ENCODE results near the gene LNX2. TPM values are rescaled to one million over a fixed set of nuclear protein-coding genes. Genes with fewer than 3 reads are reported as not detected.

Gene LNX2
- total and polyA plus RNA-seq, 2 of the 4 experiments (the other 2 are of a cell fraction): 3.1 to 7.2 TPM

DNA sequence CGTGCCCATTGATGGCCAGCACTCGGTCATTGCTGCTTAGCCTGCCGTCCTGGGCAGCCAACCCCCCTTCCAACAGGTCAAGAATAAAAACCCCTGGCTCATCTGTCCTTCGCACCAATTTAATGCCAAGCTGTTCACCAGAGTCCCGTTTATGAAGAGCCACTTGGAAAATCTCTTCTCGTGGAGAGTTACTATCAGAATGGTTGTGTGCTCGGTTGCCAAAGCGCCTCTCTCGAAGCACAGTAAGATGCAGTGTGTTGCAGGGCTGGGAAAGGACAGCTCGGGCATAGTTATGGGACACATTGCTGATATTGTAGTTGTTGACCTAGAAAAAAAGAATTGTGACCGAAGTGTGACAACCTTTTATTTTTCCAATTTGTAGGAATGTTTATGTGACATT, 57.9 kb downstream of the LNX2 start:
- POLR2A ChIA-PET (ENCODE audit: unreplicated experiment): no interaction called here
- no peak overlapping the region for H3K4me3 ChIP-seq (ENCODE audit: insufficient read depth, low read depth, low read length)
- no peak overlapping the region for H2BK120ac ChIP-seq (ENCODE audit: low read depth, low read length)
- no peaks in the 10 kb centered on the region for H3K27me3 ChIP-seq (ENCODE audit: control insufficient read depth, insufficient read depth, low read length)
- H4K5ac ChIP-seq (ENCODE audit: low read depth, low read length): no peak overlapping the region
- no peaks in the 10 kb centered on the region for H3K79me1 ChIP-seq (ENCODE audit: low read depth in 1 of 2, low read length in 2 of 2)
- ATAC-seq (ENCODE audit: low read depth): no peak
- no peak overlapping the region for H3K14ac ChIP-seq (replicated peaks; ENCODE audit: low read depth, low read length)
- no peaks in the 10 kb centered on the region for H3K4me1 ChIP-seq (ENCODE audit: control insufficient read depth, insufficient read depth, low read length)
- H3K9me3 ChIP-seq (ENCODE audit: control insufficient read depth, insufficient read depth, low read length): no peaks in the 10 kb centered on the region
- H2AK9ac ChIP-seq (replicated peaks; ENCODE audit: low read depth, low read length, poor library complexity): no peak overlapping the region
- intact Hi-C loops (cut with micrococcal nuclease) (no loop called here), in situ Hi-C loops (cut with MboI; ENCODE audit: low sequenced_read_pairs) (no loop called here), dilution Hi-C loops (cut with HindIII; ENCODE audit: low sequenced_read_pairs, unreplicated experiment) (no loop called here)
- H3K9me1 ChIP-seq (ENCODE audit: insufficient read depth, low read length): peaks cover under 1% of the 10 kb centered on the region; the same call in 1 of the 2 replicates
- H4K20me1 ChIP-seq (ENCODE audit: insufficient read depth, low read length): no peaks in the 10 kb centered on the region
- no peak overlapping the region for H3K23ac ChIP-seq (ENCODE audit: low read depth, low read length)
- TF ChIP-seq BHLHE40 (IDR thresholded peaks at IDR 0.05; ENCODE audit: low read depth, low read length): no peak
- no peak for TF ChIP-seq POLR2A (IDR thresholded peaks at IDR 0.05; ENCODE audit: low read depth, low read length)
- TF ChIP-seq MAFK (IDR thresholded peaks at IDR 0.05; ENCODE audit: low read depth, low read length): no peak
- H3K56ac ChIP-seq (ENCODE audit: extremely low read depth, insufficient read depth, low read length): no peak overlapping the region
- no peak overlapping the region for H2BK20ac ChIP-seq (ENCODE audit: low read depth, low read length)
- H3K36me3 ChIP-seq (ENCODE audit: control insufficient read depth, insufficient read depth, low read length): peaks cover 3% of the 10 kb centered on the region
- BruUV-seq (replicated peaks): no TSS peak
- H2AFZ ChIP-seq (replicated peaks; ENCODE audit: low read length, poor library complexity): no peak overlapping the region
- no peak overlapping the region for H2BK15ac ChIP-seq (ENCODE audit: low read depth, low read length)
- 98% methylated on average over 6 of the region's 11 CpGs; no CpG with 5 or more reads in 1 of the 2 experiments for WGBS, 2 experiments (ENCODE audit: extremely low coverage in 2 of 2, insufficient read length in 1 of 2)
- H4K91ac ChIP-seq (ENCODE audit: insufficient read depth, low read depth, low read length): no peak overlapping the region
- H4K8ac ChIP-seq (ENCODE audit: low read depth in 2 of 2, low read length in 2 of 2): no peak overlapping the region
- CTCF ChIA-PET: interaction anchor here (0.7 to 1.0 kb wide), 2 partner anchors 84 to 264 kb away, joined by 3 to 4 read pairs; no protein-coding TSS in a partner anchor
- H3K27ac ChIP-seq (ENCODE audit: insufficient read depth, low read length): no peak overlapping the region
- H3K18ac ChIP-seq (ENCODE audit: low read depth, low read length): no peak overlapping the region
- H3K9ac ChIP-seq (ENCODE audit: low read depth, low read length): no peak overlapping the region
- H2AK5ac ChIP-seq (ENCODE audit: low read depth, low read length): no peak overlapping the region
- no peak overlapping the region for H3K4me2 ChIP-seq (ENCODE audit: low read depth, low read length)
- H3K4ac ChIP-seq (ENCODE audit: low read depth, low read length): no peak overlapping the region
- no peak for DNase-seq
- no peak overlapping the region for H2BK5ac ChIP-seq (ENCODE audit: low read depth, low read length, poor library complexity, severe bottlenecking)
